Fibroblast of pulmonary artery (primary cell): ENCODE data around the gene CYP1B1.

ENCODE experiments used
- DNase-seq: peaks from one replicate; pipeline ENCODE4 v3.0.0-alpha.2; 2010; ENCODE audit warnings: low read depth
- H3K4me3 ChIP-seq: replicated peaks from 2 replicates; pipeline ENCODE4 v1.5.1; 2011; ENCODE audit warnings: low read depth, mild to moderate bottlenecking, control low read depth, low read length, moderate library complexity
- TF ChIP-seq, protein P1 (sequence below): IDR thresholded peaks from 2 replicates; pipeline ENCODE4 v1.5.1; 2011; ENCODE audit warnings: mild to moderate bottlenecking, control low read depth, low read length, inconsistent platforms; ENCODE audit errors: missing control alignments

CYP1B1 gene

DNA sequence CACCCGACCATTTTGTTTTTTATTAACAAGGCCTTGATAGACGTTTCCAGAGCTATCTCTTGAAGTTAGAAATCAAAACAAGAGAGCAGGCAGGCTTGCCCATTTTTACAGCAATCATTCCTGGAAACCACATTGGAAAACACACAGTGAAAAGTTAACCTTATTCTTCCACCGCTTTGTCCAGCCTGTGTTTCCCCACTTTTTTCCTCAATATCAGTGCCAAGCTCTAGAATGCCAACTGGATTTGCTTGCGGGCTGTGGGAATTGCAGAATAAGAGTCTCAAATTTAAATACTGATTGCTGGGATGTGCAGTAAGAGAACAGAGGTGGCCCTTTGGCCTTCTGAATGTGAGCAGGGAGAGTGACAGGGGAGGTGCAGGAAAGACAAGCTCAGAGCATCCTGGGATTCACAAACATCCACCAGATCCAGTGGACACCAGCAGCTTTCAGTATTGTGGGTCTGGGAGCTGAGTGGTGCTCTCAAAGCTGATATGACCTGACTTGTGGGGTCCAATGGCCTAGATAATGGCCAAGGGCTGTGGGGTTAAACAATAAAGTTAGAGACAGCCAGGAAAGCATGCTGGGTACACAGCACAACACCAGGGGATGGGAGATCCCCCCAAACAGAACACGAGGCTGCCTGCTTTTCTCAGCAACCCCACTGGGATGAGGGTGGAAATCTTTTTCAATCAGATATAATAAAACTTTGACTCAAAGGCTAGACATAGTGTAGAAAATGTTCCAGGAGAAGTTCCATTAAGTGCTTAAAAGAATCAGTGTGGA lies 15.5 kb downstream of the CYP1B1 start:
- TF ChIP-seq, protein P1, sequence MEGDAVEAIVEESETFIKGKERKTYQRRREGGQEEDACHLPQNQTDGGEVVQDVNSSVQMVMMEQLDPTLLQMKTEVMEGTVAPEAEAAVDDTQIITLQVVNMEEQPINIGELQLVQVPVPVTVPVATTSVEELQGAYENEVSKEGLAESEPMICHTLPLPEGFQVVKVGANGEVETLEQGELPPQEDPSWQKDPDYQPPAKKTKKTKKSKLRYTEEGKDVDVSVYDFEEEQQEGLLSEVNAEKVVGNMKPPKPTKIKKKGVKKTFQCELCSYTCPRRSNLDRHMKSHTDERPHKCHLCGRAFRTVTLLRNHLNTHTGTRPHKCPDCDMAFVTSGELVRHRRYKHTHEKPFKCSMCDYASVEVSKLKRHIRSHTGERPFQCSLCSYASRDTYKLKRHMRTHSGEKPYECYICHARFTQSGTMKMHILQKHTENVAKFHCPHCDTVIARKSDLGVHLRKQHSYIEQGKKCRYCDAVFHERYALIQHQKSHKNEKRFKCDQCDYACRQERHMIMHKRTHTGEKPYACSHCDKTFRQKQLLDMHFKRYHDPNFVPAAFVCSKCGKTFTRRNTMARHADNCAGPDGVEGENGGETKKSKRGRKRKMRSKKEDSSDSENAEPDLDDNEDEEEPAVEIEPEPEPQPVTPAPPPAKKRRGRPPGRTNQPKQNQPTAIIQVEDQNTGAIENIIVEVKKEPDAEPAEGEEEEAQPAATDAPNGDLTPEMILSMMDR: no peak
- DNase-seq: no peak

DNA sequence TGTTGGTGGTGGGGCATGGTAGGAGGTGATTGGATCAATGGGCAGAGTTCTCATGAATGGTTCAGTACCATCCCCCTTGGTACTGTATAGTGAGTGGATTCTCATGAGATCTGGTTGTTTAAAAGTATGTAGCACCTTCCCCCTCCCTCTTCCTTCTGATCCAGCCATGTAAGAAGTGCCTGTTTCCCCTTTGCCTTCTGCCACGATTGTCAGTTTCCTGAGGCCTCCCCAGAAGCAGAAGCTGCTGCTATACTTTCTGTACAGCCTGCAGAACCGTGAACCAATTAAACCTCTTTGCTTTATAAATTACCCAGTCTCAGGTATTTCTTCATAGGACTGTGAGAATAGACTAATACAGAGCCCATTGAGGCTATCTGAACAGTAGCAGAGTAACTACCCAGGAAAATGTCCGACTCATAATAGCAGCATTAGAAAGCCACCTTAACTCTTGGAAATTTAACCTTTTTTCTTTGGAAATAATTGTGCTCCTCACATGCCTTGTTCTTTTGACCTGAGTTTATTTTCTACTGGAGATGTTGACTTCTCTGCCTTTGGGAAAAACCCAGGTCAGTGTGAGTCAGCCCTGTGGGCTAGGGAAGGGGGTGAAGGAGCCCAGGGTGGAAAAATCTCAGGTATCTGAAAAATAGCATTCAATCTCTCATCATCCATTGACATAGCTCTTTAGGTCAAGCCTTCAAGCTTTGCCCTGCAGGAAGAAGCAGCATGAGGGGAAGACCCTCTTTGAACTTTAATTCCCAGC lies 18.1 kb downstream of the CYP1B1 start:
- TF ChIP-seq, protein P1: no peak
- DNase-seq: no peak

More for the DNA sequence above, 15.5 kb downstream of the CYP1B1 start:
- H3K4me3 ChIP-seq: no peak overlapping the region

DNA sequence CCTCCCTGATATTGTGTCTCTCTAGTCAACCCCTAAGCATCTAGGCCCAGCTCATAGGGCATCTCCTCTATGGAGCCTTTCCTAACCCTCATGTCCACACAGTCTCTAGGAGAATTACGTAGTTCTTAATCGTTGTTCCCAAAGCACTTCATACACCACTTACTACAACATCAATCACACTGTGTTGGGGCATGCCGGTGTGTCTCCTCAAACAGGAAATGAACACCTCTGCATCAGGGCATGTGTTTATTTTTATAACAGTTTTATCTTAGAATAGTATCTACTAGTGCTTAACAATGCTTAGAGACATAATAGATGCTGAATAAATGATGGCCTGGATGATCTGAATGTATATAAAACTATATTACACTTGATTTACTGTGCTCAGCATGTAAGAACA lies 19.7 kb downstream of the CYP1B1 start:
- DNase-seq: no peak
- no peak overlapping the region for H3K4me3 ChIP-seq
- TF ChIP-seq, protein P1: no peak

More for the DNA sequence above, 18.1 kb downstream of the CYP1B1 start:
- no peak overlapping the region for H3K4me3 ChIP-seq

DNA sequence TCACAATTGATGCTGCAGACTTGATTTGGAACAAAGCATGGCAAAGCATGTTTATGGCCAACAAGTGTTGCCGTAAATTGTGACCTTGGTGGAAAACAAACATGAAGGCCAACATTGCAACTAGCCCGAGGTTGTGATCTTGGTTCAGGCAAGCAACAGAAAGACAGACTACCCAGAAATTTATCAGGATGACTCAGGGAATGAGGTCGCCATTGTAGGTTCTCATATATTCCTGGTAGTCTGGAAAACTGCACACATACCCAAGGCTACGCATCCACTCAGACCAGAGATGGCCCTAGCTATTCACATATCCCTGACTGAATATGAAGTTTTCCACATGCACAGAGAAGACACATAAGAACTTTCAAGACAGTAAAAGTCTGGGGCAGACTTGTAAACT lies 30.1 kb downstream of the CYP1B1 start:
- no peak for DNase-seq
- TF ChIP-seq, protein P1: no peak
- H3K4me3 ChIP-seq: no peak overlapping the region

DNA sequence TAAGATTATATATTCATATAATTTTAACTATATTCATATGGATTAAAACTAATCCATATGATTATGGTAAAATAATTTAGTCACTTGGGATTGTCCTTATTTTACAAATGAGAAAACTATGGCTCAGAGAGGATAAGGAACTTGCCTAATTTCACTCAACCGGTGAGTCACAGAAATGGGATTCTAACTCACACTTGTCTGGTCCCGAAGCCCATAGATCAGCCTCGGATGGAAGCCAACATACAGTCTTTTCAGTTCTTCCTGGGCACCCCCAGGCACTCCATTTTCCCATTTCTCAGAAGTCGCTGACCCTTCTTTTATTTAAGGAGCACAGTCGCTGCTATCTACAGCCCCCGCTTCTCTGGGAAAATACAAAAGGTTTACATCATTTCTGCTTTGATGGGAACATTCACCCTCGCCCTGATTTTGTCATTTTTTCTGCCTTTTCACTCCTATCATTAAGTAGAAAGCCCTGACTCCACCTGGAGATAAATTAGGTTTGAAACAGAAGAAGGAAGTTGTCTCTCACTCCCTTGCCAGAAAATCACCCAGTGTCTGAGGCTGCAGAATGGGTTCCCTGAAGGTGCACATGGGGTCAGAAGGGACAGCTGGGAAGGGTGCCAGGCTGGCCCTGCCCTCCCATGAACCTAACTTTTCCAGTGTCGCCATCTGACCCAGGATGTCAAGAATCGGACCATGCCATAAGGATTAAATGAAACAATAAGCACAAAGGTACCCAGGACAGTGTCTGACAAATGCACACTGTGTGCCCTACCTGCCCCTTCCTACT lies 36.6 kb downstream of the CYP1B1 start:
- H3K4me3 ChIP-seq: no peak overlapping the region
- TF ChIP-seq, protein P1: no peak
- peak; percentile 36 for DNase-seq

DNA sequence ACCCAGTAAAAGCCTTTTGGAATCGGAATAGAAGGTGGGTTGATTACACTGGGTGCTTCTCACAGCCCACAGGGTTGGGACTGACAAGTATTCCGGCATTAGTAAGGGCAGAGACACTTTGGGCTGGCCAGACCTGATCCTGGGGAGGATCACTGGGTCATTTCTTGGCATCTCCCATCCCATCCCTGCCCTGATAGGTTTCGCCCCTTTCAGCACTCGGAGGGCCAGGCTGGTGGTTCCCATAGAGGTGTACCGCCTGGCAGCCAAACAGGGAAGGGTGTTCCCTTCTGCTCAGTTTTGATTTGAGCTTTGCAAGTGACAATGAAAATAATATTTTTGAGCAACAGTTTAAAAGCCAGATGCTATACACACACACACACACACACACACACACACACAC lies 37.3 kb downstream of the CYP1B1 start:
- DNase-seq: no peak
- no peak overlapping the region for H3K4me3 ChIP-seq
- TF ChIP-seq, protein P1: no peak
